GM12878 (cell line): ENCODE data around the gene ZNF132.

Experiments used
- BHLHE40 ChIP-seq, 2 experiments: fragments of 450-650 bp in 1 of 2; IDR thresholded peaks; 2 replicates each; pipeline ENCODE4 v1.6.1; 2011 to 2017; ENCODE audit warnings: low read depth in 2 of 2, borderline replicate concordance in 1 of 2, improper control_type of control experiment in 1 of 2, low read length in 1 of 2, mild to moderate bottlenecking in 1 of 2
- CEBPB ChIP-seq, 2 experiments: fragments of 150-350 bp in 1 of 2; IDR thresholded peaks; 2 replicates each; pipeline ENCODE4 v1.6.1; 2012 to 2014; ENCODE audit warnings: low read depth in 2 of 2, low read length in 2 of 2, borderline replicate concordance in 1 of 2, inconsistent platforms in 1 of 2
- CTCF ChIP-seq, 3 experiments: IDR thresholded peaks in 2 of 3; conservative IDR thresholded peaks in 1 of 3; 2 replicates each; pipeline ENCODE4 v1.5.1; 2011; ENCODE audit warnings: low read depth in 3 of 3, low read length in 3 of 3, mild to moderate bottlenecking in 3 of 3, control low read depth in 2 of 3, moderate library complexity in 2 of 3, inconsistent platforms in 1 of 3, mixed read lengths in 1 of 3; ENCODE audit not compliant: control insufficient read depth in 2 of 3, insufficient read depth in 1 of 3; ENCODE audit errors: extremely low read depth in 1 of 3
- LARP7 ChIP-seq: fragments of 450-650 bp; IDR thresholded peaks from 2 replicates; pipeline ENCODE4 v1.6.1; 2017; ENCODE audit warnings: mild to moderate bottlenecking
- MAX ChIP-seq: IDR thresholded peaks from 2 replicates; pipeline ENCODE4 v1.6.1; 2012; ENCODE audit warnings: low read depth, low read length, improper control_type of control experiment
- RAD51 ChIP-seq: fragments of 450-650 bp; IDR thresholded peaks from 2 replicates; pipeline ENCODE4 v1.6.1; 2016; ENCODE audit warnings: moderate library complexity, mild to moderate bottlenecking, inconsistent platforms
- RELA ChIP-seq: fragments of 450-650 bp; IDR thresholded peaks from 2 replicates; pipeline ENCODE4 v1.8.0; 2014; ENCODE audit warnings: borderline replicate concordance; ENCODE audit not compliant: partially characterized antibody

GRCh38 chr19:58466089-58466759 is 26.3 kb upstream of the ZNF132 start:
- TF ChIP-seq CTCF (IDR thresholded peaks at IDR 0.05 in 2 of 3, conservative IDR thresholded peaks at IDR 0.05 in 1 of 3; ENCODE audit: control insufficient read depth in 2 of 3, extremely low read depth in 1 of 3, insufficient read depth in 1 of 3, low read depth in 3 of 3, low read length in 3 of 3) = no peak
- no peak for TF ChIP-seq MAX
- TF ChIP-seq RELA = no peak
- no peak for TF ChIP-seq CEBPB (IDR thresholded peaks at IDR 0.05; ENCODE audit: borderline replicate concordance in 1 of 2, low read depth in 2 of 2, low read length in 2 of 2)
- no peak for TF ChIP-seq BHLHE40 (IDR thresholded peaks at IDR 0.05; ENCODE audit: borderline replicate concordance in 1 of 2, low read depth in 2 of 2, low read length in 1 of 2)
- TF ChIP-seq LARP7 = no peak
- TF ChIP-seq RAD51 = no peak
